HepG2 (cell line): Measurements from ENCODE around the gene MTG1. TPM values are rescaled to one million over a fixed set of nuclear protein-coding genes. Genes with fewer than 3 reads are reported as not detected.

Experiments used
- ATF3 ChIP-seq: sonication (generic); formaldehyde crosslinking; IDR thresholded peaks from 2 replicates; pipeline ENCODE4 v1.4.0; 2020; ENCODE audit warnings: missing genetic modification reagents
- BHLHE40 ChIP-seq: IDR thresholded peaks from 2 replicates; pipeline ENCODE4 v1.6.1; 2011; ENCODE audit warnings: low read length, improper control_type of control experiment
- HIC2 ChIP-seq: sonication (generic); formaldehyde crosslinking; IDR thresholded peaks from 2 replicates; pipeline ENCODE4 v1.9.0; 2022; ENCODE audit warnings: low read depth, missing genetic modification reagents
- KDM1A ChIP-seq: IDR thresholded peaks from 2 replicates; pipeline ENCODE4 v1.6.1; 2016; ENCODE audit warnings: missing compliant biosample characterization
- SALL1 ChIP-seq: sonication (generic); formaldehyde crosslinking; IDR thresholded peaks from 2 replicates; pipeline ENCODE4 v1.8.0; 2022; ENCODE audit warnings: mild to moderate bottlenecking, missing genetic modification reagents
- ZBED4 ChIP-seq: sonication (generic); formaldehyde crosslinking; IDR thresholded peaks from 2 replicates; pipeline ENCODE4 v1.4.0; 2020; ENCODE audit warnings: missing genetic modification reagents, borderline replicate concordance
- ZNF235 ChIP-seq: sonication (generic); formaldehyde crosslinking; IDR thresholded peaks from 2 replicates; pipeline ENCODE4 v1.8.1; 2023; ENCODE audit warnings: mild to moderate bottlenecking, missing genetic modification reagents, borderline replicate concordance
- ZNF280D ChIP-seq: sonication (generic); formaldehyde crosslinking; IDR thresholded peaks from 2 replicates; pipeline ENCODE4 v1.5.1; 2020; ENCODE audit warnings: mild to moderate bottlenecking, missing genetic modification reagents
- ZNF512 ChIP-seq: sonication (generic); formaldehyde crosslinking; IDR thresholded peaks from 2 replicates; pipeline ENCODE4 v1.4.0; 2020; ENCODE audit warnings: mild to moderate bottlenecking, missing genetic modification reagents
- ZNF552 ChIP-seq: sonication (generic); formaldehyde crosslinking; IDR thresholded peaks from 2 replicates; pipeline ENCODE4 v1.9.0; 2022; ENCODE audit warnings: missing genetic modification reagents, mild to moderate bottlenecking, borderline replicate concordance
- ZNF570 ChIP-seq: sonication (generic); formaldehyde crosslinking; IDR thresholded peaks from 2 replicates; pipeline ENCODE4 v1.4.0; 2020; ENCODE audit warnings: mild to moderate bottlenecking, missing genetic modification reagents, borderline replicate concordance
- ZSCAN5A ChIP-seq: sonication (generic); formaldehyde crosslinking; IDR thresholded peaks from 2 replicates; pipeline ENCODE4 v1.8.0; 2022; ENCODE audit warnings: mild to moderate bottlenecking, missing genetic modification reagents, borderline replicate concordance
- polyA plus RNA-seq, 8 experiments: library from polyadenylated mRNA; depleted of rRNA in 3 of 8; stranded (reverse) in 7 of 8; unstranded in 1 of 8; fragments of >200 nt; fragmentation: Illumina TruSeq in 4 of 8; extraction: Trizol in 4 of 8; gene quantifications; 2 replicates each; pipeline versions ENCODE4 v1.2.1 to v1.2.3, GENCODE V29; 2011 to 2016; ENCODE audit warnings: low read depth in 4 of 8, missing spikeins in 1 of 8, mixed read lengths in 1 of 8; ENCODE audit not compliant: insufficient read depth in 1 of 8
- total RNA-seq, 5 experiments: library from RNA; depleted of rRNA; stranded (reverse); fragments of >200 nt; fragmentation: Illumina TruSeq; extraction: Trizol; gene quantifications; 2 replicates each; pipeline ENCODE4 v1.2.3, GENCODE V29; 2016; ENCODE audit warnings: low read depth in 1 of 5

MTG1 gene
- total and polyA plus RNA-seq, 2 of the 13 experiments (the other 11 are each of a cell fraction or from before 2014, with no cell fraction given), result 42.0 to 103 TPM

GRCh38 chr10:133357285-133358161 is 36.4 kb upstream of the MTG1 start, which contains the start of gene FUOM (continued):
- TF ChIP-seq ZNF570 (no peak), BHLHE40 (no peak), HIC2 (CRISPR knock-in tag) (no peak; the same call in 1 of the 2 replicates), ZNF552 (CRISPR knock-in tag) (no peak), ATF3 (CRISPR knock-in tag) (no peak), ZNF280D (0 out of 2 replicates have a peak, but pooled peaks have one; percentile 31), KDM1A (no peak), ZNF235 (CRISPR knock-in tag) (peak; percentile 24; the same call in 1 of the 2 replicates), SALL1 (CRISPR knock-in tag) (no peak), ZSCAN5A (CRISPR knock-in tag) (peak; percentile 67; the same call in 1 of the 2 replicates), ZNF512 (CRISPR knock-in tag) (no peak), ZBED4 (CRISPR knock-in tag) (peak; percentile 16; the same call in 1 of the 2 replicates)
